Measurements from ENCODE around the gene UVSSA. TPM values are rescaled to one million over a fixed set of nuclear protein-coding genes. Genes with fewer than 3 reads are reported as not detected.
A peak's percentile ranks its signal among the peaks of the same experiment; 100 is the strongest.

UVSSA gene
- total RNA-seq, 1 donor from 2014 or later = 32.4 TPM

DNA sequence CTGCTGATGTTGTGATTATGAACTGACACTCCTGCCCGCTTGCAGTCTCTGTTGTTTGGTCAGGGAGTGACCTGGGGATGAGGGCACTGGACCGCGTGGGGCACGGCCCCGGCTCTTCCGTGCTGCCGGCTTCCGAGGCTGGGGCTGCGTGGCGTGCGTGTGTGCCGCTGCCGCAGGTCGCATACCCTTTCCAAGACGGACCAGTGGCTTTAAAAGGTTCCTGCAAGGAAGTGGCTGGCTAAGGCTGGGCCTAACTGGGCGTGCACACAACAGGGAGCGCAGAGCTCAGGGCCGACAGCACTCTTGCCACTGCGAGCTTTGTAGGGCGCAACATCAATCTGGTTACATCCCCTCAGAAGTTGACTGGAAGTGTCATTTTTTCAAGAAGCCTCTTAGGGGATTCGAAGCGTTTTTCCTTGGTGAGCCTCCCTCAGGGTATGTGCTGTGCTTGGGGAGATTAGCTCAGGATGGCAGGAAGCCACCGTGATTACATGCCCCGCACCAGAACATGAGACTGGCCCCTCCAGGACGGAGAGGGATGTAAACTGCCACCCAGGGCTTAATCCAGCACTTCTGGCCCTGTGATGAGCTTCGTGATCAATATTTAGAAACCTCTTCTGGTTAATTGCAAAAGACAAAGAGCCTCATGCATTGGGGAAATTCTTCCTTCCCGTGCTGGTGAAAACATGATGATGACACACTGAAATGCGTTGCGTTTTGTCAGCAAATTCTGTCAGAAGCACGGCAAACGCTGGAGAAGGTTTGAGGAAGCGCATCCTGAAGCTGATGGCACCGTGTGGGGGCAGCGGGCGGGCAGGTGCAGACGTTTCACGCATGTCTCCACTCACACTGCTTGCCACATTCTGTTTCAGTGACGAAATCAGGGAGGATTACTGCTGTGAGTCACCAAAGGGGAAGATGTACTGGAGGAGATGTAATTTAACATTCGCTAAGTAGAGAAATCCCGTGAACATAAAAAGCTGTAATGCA is 46.2 kb upstream of the UVSSA start:
- H3K4me3 Mint-ChIP-seq = no peak overlapping the region
- H3K27ac Mint-ChIP-seq = no peak overlapping the region
- no peaks in the 10 kb centered on the region for H3K9me3 Mint-ChIP-seq
- DNase-seq (ENCODE audit: extremely low spot score, unreplicated experiment) = no peak
- peaks cover 22% of the 10 kb centered on the region for H3K36me3 Mint-ChIP-seq
- no peaks in the 10 kb centered on the region for H3K27me3 Mint-ChIP-seq
- TF ChIP-seq, protein P1, sequence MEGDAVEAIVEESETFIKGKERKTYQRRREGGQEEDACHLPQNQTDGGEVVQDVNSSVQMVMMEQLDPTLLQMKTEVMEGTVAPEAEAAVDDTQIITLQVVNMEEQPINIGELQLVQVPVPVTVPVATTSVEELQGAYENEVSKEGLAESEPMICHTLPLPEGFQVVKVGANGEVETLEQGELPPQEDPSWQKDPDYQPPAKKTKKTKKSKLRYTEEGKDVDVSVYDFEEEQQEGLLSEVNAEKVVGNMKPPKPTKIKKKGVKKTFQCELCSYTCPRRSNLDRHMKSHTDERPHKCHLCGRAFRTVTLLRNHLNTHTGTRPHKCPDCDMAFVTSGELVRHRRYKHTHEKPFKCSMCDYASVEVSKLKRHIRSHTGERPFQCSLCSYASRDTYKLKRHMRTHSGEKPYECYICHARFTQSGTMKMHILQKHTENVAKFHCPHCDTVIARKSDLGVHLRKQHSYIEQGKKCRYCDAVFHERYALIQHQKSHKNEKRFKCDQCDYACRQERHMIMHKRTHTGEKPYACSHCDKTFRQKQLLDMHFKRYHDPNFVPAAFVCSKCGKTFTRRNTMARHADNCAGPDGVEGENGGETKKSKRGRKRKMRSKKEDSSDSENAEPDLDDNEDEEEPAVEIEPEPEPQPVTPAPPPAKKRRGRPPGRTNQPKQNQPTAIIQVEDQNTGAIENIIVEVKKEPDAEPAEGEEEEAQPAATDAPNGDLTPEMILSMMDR (conservative IDR thresholded peaks at IDR 0.05) = no peak
- peaks cover 5% of the 10 kb centered on the region for H3K4me1 Mint-ChIP-seq (ENCODE audit: unreplicated experiment)

DNA sequence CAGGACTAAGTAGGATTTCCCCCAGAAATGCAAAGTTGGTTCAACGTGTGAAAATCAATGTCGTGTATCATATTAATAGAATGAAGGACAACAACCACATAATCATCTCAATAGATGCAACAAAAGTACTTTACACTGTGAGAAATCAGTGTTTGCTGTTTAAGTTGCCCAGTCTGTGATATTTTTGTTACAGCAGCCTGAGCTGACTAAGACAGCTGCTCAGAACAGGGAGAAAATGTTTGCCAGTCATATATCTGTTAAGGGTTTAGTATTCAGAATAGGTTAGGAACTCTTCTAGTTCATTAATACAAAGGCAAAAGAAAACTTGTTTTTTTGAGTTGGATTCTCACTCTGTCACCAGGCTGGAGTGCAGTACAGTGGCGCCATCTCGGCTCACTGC is 44.8 kb upstream of the UVSSA start:
- Mint-ChIP-seq H3K36me3 (peaks cover 22% of the 10 kb centered on the region), H3K27me3 (no peaks in the 10 kb centered on the region), H3K4me3 (no peak overlapping the region), H3K9me3 (no peaks in the 10 kb centered on the region), H3K27ac (no peak overlapping the region), H3K4me1 (ENCODE audit: unreplicated experiment) (peaks cover 5% of the 10 kb centered on the region)
- no peak for DNase-seq (ENCODE audit: extremely low spot score, unreplicated experiment)
- TF ChIP-seq, protein P1 (conservative IDR thresholded peaks at IDR 0.05) = no peak

DNA sequence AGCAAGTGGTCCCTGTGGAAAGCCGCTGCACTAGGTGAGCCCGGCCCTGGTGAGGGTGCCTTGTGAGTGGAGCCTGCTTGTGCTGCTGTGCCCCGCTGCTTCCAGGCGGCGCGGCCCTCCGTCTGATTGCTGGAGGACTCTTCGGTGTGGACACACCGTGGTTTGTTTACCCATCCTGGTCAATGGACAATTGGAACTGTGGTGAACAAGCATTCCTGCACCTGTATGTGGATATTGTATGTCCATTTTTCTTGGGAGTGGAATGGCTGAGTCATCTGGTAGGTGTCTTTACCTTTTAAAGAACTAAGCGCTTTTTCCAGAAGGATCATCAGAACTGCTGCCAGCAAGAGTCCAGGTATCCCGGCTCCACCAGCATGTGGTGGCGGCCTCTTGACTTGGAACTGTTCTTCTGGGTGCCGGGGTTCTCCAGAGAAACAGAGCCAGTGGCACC is 41.7 kb upstream of the UVSSA start:
- no peak overlapping the region for H3K27ac Mint-ChIP-seq
- H3K36me3 Mint-ChIP-seq = peaks cover 24% of the 10 kb centered on the region
- DNase-seq (ENCODE audit: extremely low spot score, unreplicated experiment) = no peak
- no peak overlapping the region for H3K4me3 Mint-ChIP-seq
- H3K27me3 Mint-ChIP-seq = no peaks in the 10 kb centered on the region
- H3K9me3 Mint-ChIP-seq = no peaks in the 10 kb centered on the region
- TF ChIP-seq, protein P1 (conservative IDR thresholded peaks at IDR 0.05) = no peak
- H3K4me1 Mint-ChIP-seq (ENCODE audit: unreplicated experiment) = peaks cover 18% of the 10 kb centered on the region

DNA sequence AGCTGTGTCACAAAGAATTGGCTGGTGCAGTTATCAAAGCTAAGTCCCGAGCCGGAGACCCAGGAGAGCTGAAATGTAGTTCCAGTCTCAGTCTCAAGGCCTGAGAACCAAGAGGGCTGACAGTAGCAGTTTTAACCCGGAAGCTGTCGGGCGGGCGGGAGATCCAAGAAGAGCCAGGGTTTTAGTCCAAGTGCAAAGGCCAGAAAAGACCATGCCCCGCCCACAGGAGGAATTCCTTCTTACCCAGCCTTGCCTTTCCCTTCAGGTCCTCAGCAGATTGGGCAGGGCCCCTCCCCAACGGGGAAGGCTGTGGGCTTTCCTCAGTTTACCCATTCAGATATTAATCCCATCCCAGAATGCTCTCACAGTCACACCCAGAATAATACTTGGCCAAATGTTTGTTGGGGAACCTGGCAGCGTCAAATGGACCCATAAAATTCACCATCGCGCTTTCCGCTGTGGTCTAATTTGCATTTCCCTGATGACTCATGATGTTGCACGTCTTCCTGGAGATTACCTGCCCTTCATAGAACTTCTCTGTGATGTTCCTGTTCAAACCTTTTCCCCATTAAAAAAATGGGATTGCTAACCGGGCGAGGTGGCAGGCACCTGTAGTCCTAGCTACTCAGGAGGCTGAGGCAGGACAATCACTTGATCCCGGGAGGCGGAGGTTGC is 41.1 kb upstream of the UVSSA start:
- Mint-ChIP-seq H3K27ac (peak overlapping the region; percentile 66), H3K4me3 (no peak overlapping the region), H3K4me1 (ENCODE audit: unreplicated experiment) (peaks cover 18% of the 10 kb centered on the region), H3K9me3 (no peaks in the 10 kb centered on the region), H3K27me3 (no peaks in the 10 kb centered on the region), H3K36me3 (peaks cover 23% of the 10 kb centered on the region)
- TF ChIP-seq, protein P1 (conservative IDR thresholded peaks at IDR 0.05) = no peak
- DNase-seq (ENCODE audit: extremely low spot score, unreplicated experiment) = no peak

DNA sequence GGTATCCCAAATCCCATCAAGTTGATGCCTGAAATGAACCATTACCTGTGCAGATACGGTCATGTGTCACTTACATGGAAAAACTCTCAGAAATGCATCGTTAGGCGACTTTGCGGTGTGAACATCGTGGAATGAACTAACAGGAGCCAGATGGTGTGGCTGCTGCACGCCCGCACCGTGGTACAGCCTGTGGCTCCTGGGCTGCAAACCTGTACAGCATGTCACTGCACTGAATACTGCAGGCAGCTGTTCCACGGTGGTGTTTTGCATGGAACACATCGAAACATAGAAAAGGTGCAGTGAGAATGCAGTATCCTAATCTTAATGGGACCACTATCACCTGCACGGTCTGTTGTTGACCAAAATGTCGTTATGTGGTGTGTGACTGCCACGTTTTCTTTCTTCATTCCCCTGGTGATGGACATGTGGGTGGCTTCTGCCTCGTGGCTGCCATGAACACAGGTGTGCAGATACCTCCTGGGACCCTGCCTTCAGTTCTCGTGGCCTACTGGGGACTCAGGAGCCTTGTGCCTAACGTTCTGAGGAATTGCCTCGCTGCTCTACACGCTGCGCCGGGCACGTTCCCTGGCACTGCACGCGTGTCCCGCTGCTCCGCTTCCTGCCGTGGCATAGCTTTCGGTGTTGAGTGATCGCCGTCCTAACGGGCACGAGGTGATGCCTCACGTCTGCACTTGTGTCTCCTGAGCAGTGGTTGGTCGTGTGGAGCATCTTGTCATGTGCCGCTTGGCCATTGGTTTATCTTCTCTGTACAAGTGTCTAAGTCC is 38.9 kb upstream of the UVSSA start:
- Mint-ChIP-seq H3K36me3 (peaks cover 12% of the 10 kb centered on the region), H3K27ac (no peak overlapping the region), H3K4me1 (ENCODE audit: unreplicated experiment) (peaks cover 18% of the 10 kb centered on the region), H3K9me3 (no peaks in the 10 kb centered on the region), H3K27me3 (no peaks in the 10 kb centered on the region), H3K4me3 (no peak overlapping the region)
- DNase-seq (ENCODE audit: extremely low spot score, unreplicated experiment) = no peak
- TF ChIP-seq, protein P1 (conservative IDR thresholded peaks at IDR 0.05) = no peak

All from type B pancreatic cell (in vitro differentiated cells).